ENCODE results near the gene LGALS9C.
"Not testable (repeated sequence)": the region's sequence is repeated elsewhere in the genome, so short reads cannot be mapped to it uniquely, and the experiment has no call there.

LGALS9C gene

GRCh38 chr17:18542234-18542633, 65.6 kb downstream of the LGALS9C start:
- not testable (repeated sequence) for DNase-seq

- DNase-seq: not testable (repeated sequence)
Observed at GRCh38 chr17:18542907-18543306, 66.3 kb downstream of the LGALS9C start.

All from activated CD4-positive, alpha-beta T cell treated with anti-CD3 and anti-CD28 coated beads, Interleukin-2, Interleukin-6, amounts not matched to agents 100 ng/mL and 50 ng/mL, durations not matched to agents 16 hours and 8 hours (primary cell).